ENCODE measurements around the gene RPS21. TPM values are rescaled to one million over a fixed set of nuclear protein-coding genes. Genes with fewer than 3 reads are reported as not detected.

The RPS21 gene
- total and polyA plus RNA-seq, 10 of the 15 experiments (the other 5 are each of a cell fraction or from before 2014, with no cell fraction given), result 1,474 to 4,987 (median 2,439) TPM

GRCh38 chr20:62413025-62413570, 26.2 kb downstream of the RPS21 start:
- 63% methylated on average over 11 of the region's 11 CpGs for WGBS (ENCODE audit: insufficient coverage, insufficient replicate concordance, low lambda C conversion rate, missing lambda C conversion rate)
- CTCF ChIA-PET, result no interaction called here
- ATAC-seq (no peak), FAIRE-seq (no peak), DNase-seq (ENCODE audit: low read depth, low spot score) (no peak)
- TF ChIP-seq FOS (IDR thresholded peaks at IDR 0.05; ENCODE audit: borderline replicate concordance, extremely low read depth, insufficient read length) (no peak), CBFB (IDR thresholded peaks at IDR 0.05; ENCODE audit: low read depth) (no peak), ZBED1 (IDR thresholded peaks at IDR 0.05; ENCODE audit: borderline replicate concordance) (no peak), NFXL1 (IDR thresholded peaks at IDR 0.05; ENCODE audit: borderline replicate concordance) (no peak), NFIC (IDR thresholded peaks at IDR 0.05; ENCODE audit: low read depth, low read length) (no peak), RCOR1 (conservative IDR thresholded peaks at IDR 0.05; ENCODE audit: low read depth, low read length) (no peak), POLR2AphosphoS5 (IDR thresholded peaks at IDR 0.05; ENCODE audit: low read length) (no peak), ZNF592 (IDR thresholded peaks at IDR 0.05) (no peak), ZNF622 (IDR thresholded peaks at IDR 0.05) (no peak), MTA3 (IDR thresholded peaks at IDR 0.05; ENCODE audit: borderline replicate concordance, low read length) (no peak), SP1 (IDR thresholded peaks at IDR 0.05; ENCODE audit: low read depth, low read length) (no peak), TCF3 (IDR thresholded peaks at IDR 0.05; ENCODE audit: borderline replicate concordance, insufficient read depth, low read depth, low read length) (no peak), HDAC2 (IDR thresholded peaks at IDR 0.05) (no peak), BCL11A (IDR thresholded peaks at IDR 0.05; ENCODE audit: low read depth, low read length) (no peak), GABPA (IDR thresholded peaks at IDR 0.05; ENCODE audit: low read depth) (no peak), BCL3 (IDR thresholded peaks at IDR 0.05; ENCODE audit: borderline replicate concordance, insufficient read depth, low read depth, low read length, poor library complexity, severe bottlenecking) (no peak)
- RAD21 ChIA-PET (ENCODE audit: unreplicated experiment), result no interaction called here
- H3K9ac ChIP-seq (ENCODE audit: control insufficient read depth, insufficient read depth, low read length), result no peak overlapping the region
- H3K4me1 ChIP-seq (ENCODE audit: control insufficient read depth, insufficient read depth, low read length), result peaks cover 4% of the 10 kb centered on the region; the same call in 1 of the 2 replicates
- H3K27me3 ChIP-seq (replicated peaks in 1 of 2; ENCODE audit: control insufficient read depth in 2 of 2, insufficient read depth in 2 of 2, low read length in 1 of 2), result no peaks in the 10 kb centered on the region
- H3K4me3 ChIP-seq, result no peak overlapping the region
- intact Hi-C loops (cut with micrococcal nuclease; ENCODE audit: unreplicated experiment) (no loop called here), in situ Hi-C loops (cut with MboI) (no loop called here)
- BruUV-seq (replicated peaks), result no TSS peak
- H4K20me1 ChIP-seq (ENCODE audit: control insufficient read depth, insufficient read depth), result no peaks in the 10 kb centered on the region
- H3K27ac ChIP-seq (ENCODE audit: control insufficient read depth, insufficient read depth), result no peak overlapping the region
- H2AFZ ChIP-seq (ENCODE audit: control insufficient read depth, low read depth, low read length), result no peak overlapping the region
- no peaks in the 10 kb centered on the region for H3K79me2 ChIP-seq (ENCODE audit: control insufficient read depth, insufficient read depth, low read length)
- H3K4me2 ChIP-seq (ENCODE audit: control insufficient read depth, insufficient read depth), result no peak overlapping the region
- H3K36me3 ChIP-seq (ENCODE audit: control insufficient read depth in 2 of 2, insufficient read depth in 2 of 2, low read length in 1 of 2), result no peaks in the 10 kb centered on the region
- POLR2A ChIA-PET, result no interaction called here
- no peaks in the 10 kb centered on the region for H3K9me3 ChIP-seq (replicated peaks; ENCODE audit: control insufficient read depth, insufficient read depth, low read length)
- SMC1A ChIA-PET (ENCODE audit: uncharacterized antibody, unreplicated experiment), result no interaction called here
